Glomerular visceral epithelial cell (primary cell): ENCODE results near the gene PEX3.

Experiments used
- DNase-seq: peaks from one replicate; pipeline ENCODE4 v3.0.0-alpha.2; 2016; ENCODE audit errors: extremely low spot score

PEX3 gene, protein sequence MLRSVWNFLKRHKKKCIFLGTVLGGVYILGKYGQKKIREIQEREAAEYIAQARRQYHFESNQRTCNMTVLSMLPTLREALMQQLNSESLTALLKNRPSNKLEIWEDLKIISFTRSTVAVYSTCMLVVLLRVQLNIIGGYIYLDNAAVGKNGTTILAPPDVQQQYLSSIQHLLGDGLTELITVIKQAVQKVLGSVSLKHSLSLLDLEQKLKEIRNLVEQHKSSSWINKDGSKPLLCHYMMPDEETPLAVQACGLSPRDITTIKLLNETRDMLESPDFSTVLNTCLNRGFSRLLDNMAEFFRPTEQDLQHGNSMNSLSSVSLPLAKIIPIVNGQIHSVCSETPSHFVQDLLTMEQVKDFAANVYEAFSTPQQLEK

DNA sequence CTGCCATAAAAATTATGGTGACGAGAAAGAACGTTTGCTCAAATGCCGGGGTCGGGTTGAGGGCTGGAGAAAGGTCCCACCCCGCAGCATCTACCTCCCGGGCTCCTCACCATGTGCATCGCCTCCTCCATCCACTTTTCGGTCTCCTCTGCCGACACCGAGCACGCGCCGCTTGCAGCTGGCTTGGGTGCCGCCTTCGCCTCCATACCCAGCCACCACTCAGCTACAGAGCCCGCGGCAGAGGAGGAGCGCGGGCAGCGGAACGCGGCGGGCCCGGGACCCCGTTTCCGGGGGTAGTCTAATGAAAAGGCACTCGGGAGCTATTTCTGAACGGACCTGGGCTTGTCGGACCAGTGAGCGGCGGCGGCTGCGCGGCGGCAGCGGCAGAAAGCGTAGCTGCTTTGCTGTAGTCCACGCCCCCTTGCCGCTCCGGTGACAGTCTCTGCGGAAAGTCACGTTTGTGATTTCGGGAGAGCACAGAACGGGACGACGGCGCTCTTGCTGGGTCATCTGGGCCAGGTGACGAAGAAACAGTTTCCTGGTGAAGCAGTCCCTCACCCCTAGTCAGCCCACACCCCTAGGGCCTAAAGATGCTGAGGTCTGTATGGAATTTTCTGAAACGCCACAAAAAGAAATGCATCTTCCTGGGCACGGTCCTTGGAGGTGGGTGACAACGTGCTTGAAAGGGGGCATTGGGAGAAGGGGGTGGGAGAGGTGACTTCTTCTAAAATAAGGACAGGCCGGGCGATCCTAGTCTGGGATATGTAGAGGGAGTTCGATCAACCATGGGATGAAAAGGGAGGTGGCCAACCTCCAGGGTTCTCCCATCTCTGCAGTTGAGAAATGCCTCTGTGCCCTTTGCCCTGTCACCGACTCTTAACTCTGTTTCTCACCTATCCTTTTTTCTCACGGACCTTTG is at the start of gene PEX3, which contains the start of gene ADAT2:
TSS of gene PEX3 (plus strand) at position 353 of the 919 bp plus-strand sequence. CDS start at position 591, 238 bp downstream.
TSS of gene ADAT2 (minus strand) at position 243 of the 919 bp plus-strand sequence. CDS start at position 206, 37 bp downstream.
- peak; percentile 96 for DNase-seq

DNA sequence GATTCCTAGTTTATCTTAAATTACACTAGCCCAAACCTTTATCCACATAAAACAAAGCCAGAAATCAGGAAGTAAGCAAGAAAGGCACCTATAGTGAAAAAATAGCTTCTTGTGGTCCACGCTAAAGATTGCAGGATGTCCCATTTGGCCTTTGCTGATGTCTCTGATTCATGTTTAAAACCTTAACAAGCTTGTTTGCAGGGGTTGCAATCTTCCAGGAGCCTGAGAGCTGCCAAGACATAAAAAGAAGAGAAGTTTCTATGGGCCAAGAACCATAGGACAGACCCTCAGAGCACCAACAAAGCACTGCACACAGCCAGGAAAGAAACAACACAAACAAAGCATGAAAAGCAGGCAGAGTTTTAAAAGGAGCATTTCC is 49.5 kb upstream of the PEX3 start:
- no peak for DNase-seq

DNA sequence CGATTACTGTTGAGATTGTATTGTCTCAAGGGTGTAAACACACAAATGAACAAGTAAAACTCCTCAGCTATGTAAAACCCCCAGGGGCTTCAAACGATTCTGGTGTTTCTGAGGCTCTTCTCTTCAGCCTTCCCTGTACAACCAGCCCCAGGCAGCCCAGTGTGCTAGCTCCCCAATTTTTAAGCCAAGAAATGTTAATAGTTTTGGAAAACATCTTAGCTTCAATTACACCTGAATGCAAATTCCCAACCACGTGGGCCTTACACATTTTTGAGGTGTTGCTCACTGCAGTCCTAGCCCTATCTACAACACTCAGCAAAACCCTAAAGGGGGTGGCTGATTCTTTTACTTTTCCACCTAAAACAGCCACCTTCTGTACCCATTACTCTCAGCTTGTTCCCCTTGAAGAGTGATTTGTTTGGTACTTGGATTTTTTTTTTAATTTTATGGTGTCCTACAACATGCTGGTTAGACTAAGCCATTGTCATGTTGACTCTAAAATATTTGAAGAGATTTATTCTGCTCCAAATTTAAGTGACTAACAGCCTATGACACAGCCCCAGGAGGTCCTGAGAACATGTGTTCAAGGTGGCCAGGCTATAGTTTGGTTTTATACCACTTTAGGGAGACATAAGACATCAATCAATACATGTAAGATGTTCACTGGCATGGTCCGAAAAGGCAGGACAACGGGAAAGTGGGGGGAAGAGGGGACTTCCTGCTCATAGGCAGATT is 48.8 kb upstream of the PEX3 start:
- no peak for DNase-seq

DNA sequence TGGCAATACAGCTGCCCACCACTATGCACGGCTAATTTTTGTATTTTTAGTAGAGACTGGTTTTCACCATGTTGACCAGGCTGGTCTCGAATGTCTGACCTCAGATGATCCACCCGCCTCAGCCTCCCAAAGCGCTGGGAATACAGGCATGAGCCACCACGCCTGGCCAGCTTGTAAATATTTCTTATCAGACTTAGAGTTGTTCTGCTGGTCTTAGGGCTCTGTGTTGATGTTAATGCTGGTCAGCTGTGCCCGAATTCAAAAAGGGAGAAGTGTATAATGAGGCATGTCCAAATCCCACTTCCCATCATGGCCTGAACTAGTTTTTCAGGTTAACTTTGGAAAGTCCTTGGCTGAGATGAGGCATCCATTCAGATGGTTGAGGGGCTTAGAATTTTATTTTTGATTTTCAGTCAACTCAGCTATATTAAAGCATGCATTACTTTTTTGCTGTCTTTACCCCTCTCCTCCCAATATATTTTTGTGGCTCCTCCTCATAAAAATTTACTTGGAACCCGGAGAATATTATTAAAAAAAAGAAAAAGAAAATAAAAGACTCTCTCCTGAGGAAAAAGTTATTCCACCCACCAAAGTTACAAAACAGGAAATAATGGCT is 47.8 kb upstream of the PEX3 start:
- DNase-seq, result no peak

DNA sequence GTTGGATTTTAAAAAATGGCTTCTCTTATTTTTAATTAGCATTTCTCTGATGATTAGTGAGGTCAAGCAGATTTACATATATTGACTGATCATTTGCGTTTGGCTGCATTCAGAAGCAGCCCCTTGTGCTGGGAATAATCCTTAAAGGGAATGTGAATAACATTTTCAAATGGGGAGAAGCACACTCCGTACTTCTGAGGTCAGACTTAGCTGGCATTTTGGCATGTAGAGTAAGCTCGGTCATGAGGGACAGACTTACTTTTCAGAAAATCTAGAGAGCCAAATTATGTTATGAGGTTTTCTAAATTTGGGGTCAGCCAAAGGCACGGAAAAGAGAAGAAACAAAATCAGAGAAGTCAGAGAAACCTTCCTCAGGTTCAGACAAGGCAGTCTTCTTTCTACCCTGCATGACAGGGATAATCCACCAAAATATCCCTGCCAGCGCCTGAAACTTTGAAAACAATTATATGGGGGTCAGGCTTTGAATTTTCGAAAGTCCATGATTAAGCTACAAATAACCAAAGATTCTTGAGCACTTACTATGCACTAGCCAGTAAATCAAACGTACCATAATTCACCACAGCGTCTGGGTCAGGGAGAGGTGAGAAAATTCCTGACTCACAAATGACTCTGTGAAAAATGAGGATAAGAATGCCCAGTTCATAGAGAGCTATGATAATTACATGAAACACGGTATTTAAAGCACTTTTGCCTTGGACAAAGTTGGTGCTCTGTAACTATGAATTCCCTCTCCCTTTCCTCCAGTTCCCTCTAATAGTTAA is 45.0 kb upstream of the PEX3 start:
- peak; percentile 75 for DNase-seq

DNA sequence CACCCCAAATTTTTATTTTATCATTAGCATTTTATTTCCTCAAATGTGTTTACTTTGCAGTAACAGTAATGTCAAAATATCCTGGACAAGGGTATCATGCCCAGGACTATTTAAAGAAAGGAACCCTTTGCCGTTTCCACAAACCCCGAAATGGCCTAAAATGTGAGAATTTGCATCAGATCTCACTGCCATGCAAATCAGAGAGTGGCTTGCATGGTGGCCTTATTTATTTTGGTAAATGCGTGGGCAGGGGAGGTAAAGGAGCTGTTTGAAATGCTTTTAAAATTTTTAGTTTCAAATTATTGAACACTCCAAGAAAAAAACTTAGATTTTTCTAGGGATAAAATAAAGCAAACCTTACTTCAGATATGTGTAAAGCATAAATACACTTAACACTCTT is 43.9 kb upstream of the PEX3 start:
- no peak for DNase-seq

DNA sequence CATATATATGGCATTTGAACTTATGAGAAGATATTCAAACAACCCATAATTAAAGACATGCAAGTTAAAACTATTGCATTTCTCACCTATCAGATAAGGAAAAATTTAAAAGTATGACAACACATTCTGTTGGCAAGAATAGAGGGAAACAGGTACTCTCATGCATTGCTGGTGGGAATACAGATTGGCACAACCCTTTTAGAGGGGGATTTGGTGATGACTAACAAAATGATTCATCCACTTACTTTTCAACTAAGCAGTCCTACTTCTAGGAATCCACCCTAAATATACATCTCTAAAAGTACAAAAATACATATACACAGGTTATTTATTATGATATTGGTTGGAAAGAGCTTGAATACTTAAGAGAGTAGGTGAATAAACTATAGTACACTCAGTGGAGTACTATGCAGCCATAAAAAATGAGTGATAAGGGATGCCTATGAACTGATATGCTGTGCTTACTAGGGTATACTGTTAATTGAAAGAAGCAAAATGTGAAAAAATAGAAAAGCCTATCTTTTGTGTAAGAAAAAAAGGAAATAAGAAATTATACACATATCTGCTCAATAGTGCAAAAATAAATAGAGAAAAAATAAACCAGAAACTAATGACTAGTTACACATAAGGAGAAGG is 42.3 kb upstream of the PEX3 start:
- DNase-seq, result no peak

DNA sequence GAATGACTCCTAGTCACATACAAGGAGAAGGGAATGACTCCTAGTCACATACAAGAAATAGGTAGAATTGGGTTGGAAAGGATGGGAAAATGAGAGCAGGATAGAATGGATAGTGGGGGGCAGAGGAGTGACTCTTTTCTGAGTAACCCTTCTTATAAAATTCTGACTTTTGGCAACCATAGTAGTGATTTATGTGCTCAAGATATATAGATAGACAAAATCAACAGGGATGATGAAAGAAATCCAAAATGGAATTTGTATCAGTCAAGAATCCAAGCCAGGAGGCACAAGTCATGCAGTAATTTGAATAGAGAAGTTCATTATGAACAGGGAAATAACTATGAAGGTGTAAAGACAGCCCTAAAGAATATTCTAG is 41.8 kb upstream of the PEX3 start:
- DNase-seq, result no peak

DNA sequence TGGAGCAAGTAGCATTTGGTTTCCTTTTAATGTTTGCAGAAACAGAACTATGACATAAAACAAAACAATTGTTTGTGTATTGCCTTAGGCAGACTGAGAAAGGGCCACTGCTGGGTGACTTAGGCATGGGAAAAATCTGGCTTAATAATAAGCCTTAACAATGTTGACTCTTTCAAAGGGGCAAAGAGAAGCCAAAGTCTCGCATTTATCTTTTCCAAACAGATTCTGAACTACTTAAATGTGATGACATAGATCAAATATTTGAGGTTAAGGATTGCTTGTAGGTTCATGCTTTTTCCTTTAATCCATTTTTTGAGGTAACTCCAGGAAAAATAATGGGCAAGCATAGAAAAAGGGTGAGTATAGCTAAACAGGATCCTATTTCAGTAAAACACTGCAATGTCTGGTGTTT is 39.7 kb upstream of the PEX3 start:
- peak; percentile 60 for DNase-seq

DNA sequence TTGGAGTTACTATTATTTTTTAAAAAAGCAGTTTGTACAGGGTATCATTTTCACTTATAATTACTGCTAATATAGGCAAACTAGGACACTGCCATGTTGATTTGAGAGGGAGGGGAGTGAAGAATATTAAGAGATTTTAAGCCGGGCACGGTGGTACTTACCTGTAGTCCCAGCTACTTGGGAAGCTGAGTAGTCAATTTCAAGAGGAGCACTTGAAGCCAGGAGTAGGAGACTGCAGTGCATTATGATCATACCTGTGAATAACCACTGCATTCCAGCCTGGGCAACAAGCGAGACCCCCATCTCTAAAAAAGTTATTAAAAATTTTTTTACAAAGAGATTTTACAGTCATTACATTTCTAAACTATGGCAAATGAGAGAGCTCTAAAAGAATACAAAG is 35.8 kb upstream of the PEX3 start:
- DNase-seq, result no peak

DNA sequence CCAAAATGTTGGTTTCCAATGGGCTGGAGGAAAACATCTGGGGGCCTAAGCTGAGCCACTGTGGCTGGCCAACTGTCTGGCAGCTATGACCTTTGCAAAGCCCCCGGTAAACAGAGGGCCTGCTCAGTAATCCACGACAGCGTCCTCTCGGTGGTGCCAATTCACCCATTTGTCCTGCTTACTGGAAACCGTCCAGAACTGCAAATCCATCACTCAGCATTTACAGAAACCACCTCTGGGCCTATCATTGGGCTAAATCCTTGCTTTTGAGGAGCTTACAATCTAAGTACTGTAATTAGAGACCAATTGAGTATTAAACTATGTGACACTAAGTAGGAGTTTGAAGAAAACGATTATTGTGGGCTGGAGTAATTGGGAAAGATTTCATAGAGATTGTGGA is 31.1 kb upstream of the PEX3 start:
- no peak for DNase-seq

DNA sequence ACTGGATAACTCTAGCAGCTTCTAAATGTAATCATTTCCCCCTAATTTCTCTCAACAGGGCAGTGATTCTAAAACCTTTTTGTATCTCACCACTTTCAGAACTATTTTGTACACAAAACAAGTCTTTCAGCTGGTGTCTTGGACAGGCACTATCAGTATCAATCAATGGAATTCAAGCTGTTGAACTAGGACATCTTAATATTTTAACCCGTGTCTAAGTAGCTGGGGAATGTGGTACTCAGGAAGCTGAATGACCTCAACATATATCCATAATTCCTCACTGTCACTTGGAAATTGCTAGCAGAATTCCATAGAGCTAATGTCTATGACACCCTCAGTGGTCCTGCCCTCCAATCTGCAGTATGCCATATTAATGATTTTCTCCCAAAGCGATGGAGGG is 24.6 kb upstream of the PEX3 start:
- DNase-seq, result no peak

DNA sequence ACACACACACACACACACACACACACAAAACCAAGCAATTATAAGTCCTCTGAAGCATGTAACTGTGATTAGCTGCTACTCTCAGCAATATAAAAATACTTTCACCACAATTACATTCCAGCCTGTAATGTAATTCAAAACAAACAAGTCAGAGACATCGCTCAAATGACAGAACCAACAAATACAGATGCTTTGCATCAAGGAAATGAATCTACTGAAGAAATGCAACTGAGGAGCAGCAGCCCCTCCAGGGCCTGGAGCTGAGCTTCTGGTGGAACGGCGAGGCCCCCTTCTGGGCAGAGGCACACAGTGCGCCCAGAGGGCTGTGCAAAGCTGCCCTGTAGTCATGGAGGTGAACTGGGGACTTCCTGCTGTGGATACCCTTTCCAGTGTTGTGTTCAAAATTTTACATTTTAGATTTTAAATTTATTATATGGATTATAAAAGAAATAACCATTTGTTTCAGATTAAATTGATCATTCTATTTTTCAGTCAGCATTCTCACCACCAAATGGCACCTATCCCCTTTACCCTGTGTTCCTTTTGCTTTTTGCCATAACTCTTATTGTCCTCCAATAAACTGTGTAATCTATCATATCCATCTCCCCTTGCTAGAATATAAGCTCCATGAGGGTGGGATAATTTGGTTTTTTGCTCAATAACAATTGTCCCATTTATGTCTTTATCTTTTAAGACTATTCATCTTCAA is 23.3 kb upstream of the PEX3 start:
- peak; percentile 82 for DNase-seq

DNA sequence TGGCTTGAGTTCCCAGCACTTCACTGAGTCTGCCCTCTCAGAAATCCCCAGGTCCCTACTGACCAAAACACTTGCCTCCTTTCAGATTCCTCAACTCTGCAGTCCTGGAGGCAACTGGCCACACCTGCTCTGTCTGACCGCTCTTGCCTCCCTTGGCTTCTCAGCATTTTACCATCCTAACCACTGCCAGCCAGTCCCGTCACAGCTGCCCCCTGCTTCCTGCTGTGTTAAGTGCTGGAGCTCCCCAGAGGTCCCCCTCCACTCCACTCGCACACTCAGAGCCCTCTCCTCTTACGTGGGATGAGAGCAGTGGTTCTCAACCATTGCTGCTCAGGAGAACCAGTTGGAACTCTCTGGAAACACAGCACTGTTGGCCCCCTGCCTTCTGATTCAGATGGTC is 20.6 kb upstream of the PEX3 start:
- no peak for DNase-seq

DNA sequence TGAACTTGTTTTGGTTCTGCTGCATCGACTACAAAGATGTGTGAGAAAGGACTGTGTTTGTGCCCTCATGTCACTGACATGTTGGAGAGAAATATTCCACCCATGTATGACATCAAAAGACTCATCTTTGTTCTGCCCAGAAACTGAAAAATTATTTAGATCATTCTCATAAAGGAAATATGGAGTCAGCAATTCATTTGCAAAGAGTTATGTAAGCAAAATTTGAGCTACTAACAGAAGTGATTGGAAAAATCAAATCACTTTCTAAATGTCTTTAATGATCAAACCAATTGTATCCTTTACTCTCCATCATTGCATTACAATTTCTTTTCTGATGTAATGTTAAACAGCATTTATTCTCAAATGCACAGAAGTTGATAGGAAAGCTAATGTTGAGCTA is 19.4 kb upstream of the PEX3 start:
- DNase-seq, result no peak

DNA sequence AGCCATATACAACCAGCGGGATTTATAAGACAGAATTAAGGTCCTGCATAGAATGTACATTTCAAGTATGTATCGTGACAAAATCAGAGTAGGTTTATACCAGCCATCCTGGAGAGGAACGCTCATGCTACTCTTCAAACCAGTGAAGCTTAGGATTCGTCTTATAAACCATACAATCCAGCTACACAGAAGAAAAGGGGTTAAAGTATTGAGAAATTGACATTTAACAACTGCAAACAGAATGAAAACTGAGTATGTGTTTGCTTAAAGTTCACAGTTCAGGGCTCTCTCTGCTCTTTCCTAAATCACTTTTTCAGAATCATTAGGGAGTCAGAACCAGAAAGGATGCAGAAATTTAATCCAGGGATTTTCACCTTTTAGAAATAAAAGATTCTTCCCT is 18.0 kb upstream of the PEX3 start:
- no peak for DNase-seq

DNA sequence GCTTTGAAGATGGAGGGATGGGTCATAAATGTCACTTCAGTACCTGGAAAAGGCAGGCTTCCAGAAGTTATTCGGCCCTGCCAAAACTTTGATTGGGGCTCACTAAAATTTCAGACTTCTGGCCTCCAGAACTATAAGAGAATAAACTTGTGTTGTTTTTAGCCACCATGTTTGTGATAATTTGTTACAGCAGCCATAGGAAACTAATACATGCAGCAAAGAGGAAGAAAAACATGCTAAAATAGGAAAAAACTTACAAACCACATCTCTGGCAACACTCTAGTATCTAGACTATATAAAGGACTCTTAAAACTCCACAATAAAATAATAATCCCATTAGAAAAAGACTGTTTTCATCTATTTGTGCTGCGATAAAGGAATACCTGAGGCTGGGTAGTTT is 9.6 kb upstream of the PEX3 start:
- DNase-seq, result no peak

DNA sequence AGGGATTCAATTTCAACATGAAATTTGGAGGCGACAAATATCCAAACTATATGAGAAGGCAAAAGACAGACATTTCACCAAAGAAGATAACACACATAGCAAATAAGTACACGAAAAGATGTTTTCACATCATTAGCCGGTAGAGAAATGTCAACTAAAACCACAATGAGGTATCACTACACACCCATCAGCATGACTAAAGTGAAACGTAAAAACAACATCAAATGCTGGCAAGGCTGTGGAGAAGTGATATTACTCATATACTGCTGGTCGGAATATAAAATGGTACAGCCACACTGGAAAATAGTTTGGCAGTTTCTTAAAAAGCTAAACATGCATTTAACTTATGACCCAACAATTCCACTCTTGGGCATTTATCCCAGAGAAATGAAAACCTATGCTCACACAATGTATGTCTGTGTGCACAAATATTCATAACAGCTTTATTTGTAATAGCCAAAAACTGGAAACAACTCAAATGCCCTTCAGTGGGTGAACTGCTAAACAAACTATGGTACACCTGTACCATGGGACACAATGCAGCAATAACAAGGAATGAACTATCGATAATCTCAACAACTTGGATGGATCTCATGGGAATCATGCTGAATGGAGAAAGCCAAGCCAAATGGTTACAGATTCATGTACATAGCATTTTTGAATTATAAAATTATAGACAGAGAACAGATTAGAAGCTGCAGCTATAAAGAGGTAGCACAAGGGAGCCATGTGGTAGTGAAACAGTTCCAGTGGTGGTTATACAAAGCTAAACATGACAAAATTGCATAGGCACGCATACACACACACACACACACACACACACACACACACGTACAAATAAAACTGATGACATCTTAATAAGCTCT is 8.7 kb upstream of the PEX3 start:
- no peak for DNase-seq

DNA sequence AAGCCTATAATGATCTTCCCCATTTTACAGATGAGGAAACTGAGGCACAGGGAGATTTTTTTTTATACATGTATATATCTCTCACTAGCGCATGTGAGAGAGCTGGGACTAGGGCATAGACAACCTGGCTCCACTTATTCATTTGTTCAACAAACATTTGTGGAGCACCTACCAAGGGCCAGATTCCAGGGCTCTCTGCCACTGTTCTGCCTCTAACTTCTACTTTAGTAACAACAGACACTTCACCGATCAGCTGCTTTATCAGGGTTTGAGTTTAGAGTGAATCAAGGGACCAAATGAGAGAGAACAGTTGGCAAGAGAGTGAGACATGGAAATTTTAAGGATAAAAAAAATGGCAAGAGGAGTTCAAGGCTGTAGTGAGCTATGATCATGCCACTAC is 7.5 kb upstream of the PEX3 start:
- DNase-seq, result no peak
